A673 (cell line): ENCODE measurements around the gene AMPD2. TPM values are rescaled to one million over a fixed set of nuclear protein-coding genes. Genes with fewer than 3 reads are reported as not detected.
A peak's percentile ranks its signal among the peaks of the same experiment; 100 is the strongest.

Experiments
- BruUV-seq: library from RNA; stranded (reverse); fragments of 400-500 nt; replicated peaks from 2 replicates; lab custom pipeline; 2021; lab: Mats Ljungman, UMichigan
- CTCF ChIA-PET: fragments of 300-600 bp; sonication (Branson Sonifier 250); formaldehyde crosslinking; loops from one replicate; lab custom pipeline; 2022; ENCODE audit warnings: antibody characterized with exemption; lab: Charles Lee
- POLR2A ChIA-PET: fragments of 300-600 bp; sonication (Branson Sonifier 250); formaldehyde crosslinking; loops from one replicate; lab custom pipeline; 2022; ENCODE audit warnings: antibody characterized with exemption; ENCODE audit not compliant: low non-redundant PET; lab: Charles Lee
- DNase-seq: peaks from one replicate; pipeline ENCODE4 v3.0.0-alpha.2; 2015; ENCODE audit warnings: low spot score
- H3K27ac ChIP-seq: fragments of 200-600 bp; sonication (generic); 2 replicates; pipeline ENCODE4 v1.5.1; 2016; ENCODE audit warnings: mixed run types, low read depth, mild to moderate bottlenecking, mixed read lengths, antibody characterized with exemption, low read length; ENCODE audit not compliant: poor library complexity, severe bottlenecking
- H3K27me3 ChIP-seq: fragments of 200-600 bp; sonication (generic); replicated peaks from 2 replicates; pipeline ENCODE4 v1.6.1; 2017; ENCODE audit warnings: mixed run types, low read depth, mild to moderate bottlenecking, mixed read lengths, antibody characterized with exemption, low read length; ENCODE audit not compliant: insufficient read depth, poor library complexity
- H3K36me3 ChIP-seq: fragments of 200-600 bp; sonication (generic); 2 replicates; pipeline ENCODE4 v1.6.1; 2016; ENCODE audit warnings: mixed run types, mild to moderate bottlenecking, mixed read lengths, antibody characterized with exemption, low read length; ENCODE audit not compliant: insufficient read depth, poor library complexity, severe bottlenecking
- H3K4me1 ChIP-seq: fragments of 200-600 bp; sonication (generic); 2 replicates; pipeline ENCODE4 v1.6.1; 2017; ENCODE audit warnings: mixed run types, mild to moderate bottlenecking, mixed read lengths, antibody characterized with exemption, low read length; ENCODE audit not compliant: insufficient read depth, poor library complexity, severe bottlenecking
- H3K4me3 ChIP-seq: fragments of 200-600 bp; sonication (generic); 2 replicates; pipeline ENCODE4 v1.5.1; 2016; ENCODE audit warnings: low read depth, mixed run types, mild to moderate bottlenecking, mixed read lengths, low read length; ENCODE audit not compliant: poor library complexity, severe bottlenecking
- H3K9me3 ChIP-seq: fragments of 200-600 bp; sonication (generic); 2 replicates; pipeline ENCODE4 v1.6.1; 2016; ENCODE audit warnings: mixed run types, low read depth, mild to moderate bottlenecking, mixed read lengths, antibody characterized with exemption, low read length; ENCODE audit not compliant: poor library complexity, severe bottlenecking
- CTCF ChIP-seq: fragments of 300-800, 200-600 bp; sonication (generic); conservative IDR thresholded peaks from 2 replicates; pipeline ENCODE4 v1.5.1; 2017; ENCODE audit warnings: low read depth, mild to moderate bottlenecking, antibody characterized with exemption, low read length, moderate library complexity, mixed read lengths
- EZH2 ChIP-seq: fragments of 200-600 bp; sonication (generic); IDR thresholded peaks from 2 replicates; pipeline ENCODE4 v1.6.1; 2017; ENCODE audit warnings: borderline replicate concordance, low read depth, mild to moderate bottlenecking, mixed read lengths, antibody characterized with exemption, low read length; ENCODE audit not compliant: poor library complexity, severe bottlenecking
- intact Hi-C: fragments of 100-400 bp; cut with micrococcal nuclease; formaldehyde crosslinking; loops from one replicate; pipeline ENCODE4 v1.10.0; 2022; ENCODE audit not compliant: unreplicated experiment
- total RNA-seq: library from RNA; stranded (reverse); gene quantifications from 2 replicates; pipeline ENCODE4 v1.2.3, GENCODE V29; 2021

The AMPD2 gene
- total RNA-seq, 1 experiment from 2014 or later: 132 TPM

GRCh38 chr1:109589679-109590078 is 30.0 kb upstream of the AMPD2 start:
- Histone ChIP-seq H3K27me3 (no peaks in the 10 kb centered on the region), H3K4me3 (no peak overlapping the region), H3K27ac (no peak overlapping the region), H3K9me3 (no peaks in the 10 kb centered on the region), H3K4me1 (peaks cover under 1% of the 10 kb centered on the region), H3K36me3 (peaks cover 82% of the 10 kb centered on the region)
- ChIA-PET POLR2A (no interaction called here), CTCF (no interaction called here)
- BruUV-seq: no TSS peak
- intact Hi-C loops: no loop called here
- TF ChIP-seq EZH2: no peak
- TF ChIP-seq CTCF: no peak
- DNase-seq: no peak

GRCh38 chr1:109592916-109593315 is 26.7 kb upstream of the AMPD2 start:
- Histone ChIP-seq H3K27me3 (no peaks in the 10 kb centered on the region), H3K4me3 (no peak overlapping the region), H3K27ac (no peak overlapping the region), H3K4me1 (peaks cover 13% of the 10 kb centered on the region), H3K9me3 (no peaks in the 10 kb centered on the region), H3K36me3 (peaks cover 50% of the 10 kb centered on the region)
- TF ChIP-seq EZH2 (no peak), CTCF (no peak)
- intact Hi-C loops: no loop called here
- TSS peak; percentile 29 for BruUV-seq
- POLR2A ChIA-PET: no interaction called here
- CTCF ChIA-PET: no interaction called here
- no peak for DNase-seq

GRCh38 chr1:109595531-109595930 is 24.1 kb upstream of the AMPD2 start:
- ChIA-PET POLR2A (no interaction called here), CTCF (no interaction called here)
- Histone ChIP-seq H3K4me3 (no peak overlapping the region), H3K4me1 (peaks cover 13% of the 10 kb centered on the region), H3K36me3 (peaks cover 30% of the 10 kb centered on the region), H3K27ac (peak overlapping the region; percentile 61), H3K9me3 (no peaks in the 10 kb centered on the region), H3K27me3 (no peaks in the 10 kb centered on the region)
- no TSS peak for BruUV-seq
- no peak for TF ChIP-seq CTCF
- no peak for TF ChIP-seq EZH2
- DNase-seq: peak; percentile 43
- intact Hi-C loops: no loop called here
